ENCODE data around the gene DUS4L.

Gene DUS4L, protein sequence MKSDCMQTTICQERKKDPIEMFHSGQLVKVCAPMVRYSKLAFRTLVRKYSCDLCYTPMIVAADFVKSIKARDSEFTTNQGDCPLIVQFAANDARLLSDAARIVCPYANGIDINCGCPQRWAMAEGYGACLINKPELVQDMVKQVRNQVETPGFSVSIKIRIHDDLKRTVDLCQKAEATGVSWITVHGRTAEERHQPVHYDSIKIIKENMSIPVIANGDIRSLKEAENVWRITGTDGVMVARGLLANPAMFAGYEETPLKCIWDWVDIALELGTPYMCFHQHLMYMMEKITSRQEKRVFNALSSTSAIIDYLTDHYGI

DNA sequence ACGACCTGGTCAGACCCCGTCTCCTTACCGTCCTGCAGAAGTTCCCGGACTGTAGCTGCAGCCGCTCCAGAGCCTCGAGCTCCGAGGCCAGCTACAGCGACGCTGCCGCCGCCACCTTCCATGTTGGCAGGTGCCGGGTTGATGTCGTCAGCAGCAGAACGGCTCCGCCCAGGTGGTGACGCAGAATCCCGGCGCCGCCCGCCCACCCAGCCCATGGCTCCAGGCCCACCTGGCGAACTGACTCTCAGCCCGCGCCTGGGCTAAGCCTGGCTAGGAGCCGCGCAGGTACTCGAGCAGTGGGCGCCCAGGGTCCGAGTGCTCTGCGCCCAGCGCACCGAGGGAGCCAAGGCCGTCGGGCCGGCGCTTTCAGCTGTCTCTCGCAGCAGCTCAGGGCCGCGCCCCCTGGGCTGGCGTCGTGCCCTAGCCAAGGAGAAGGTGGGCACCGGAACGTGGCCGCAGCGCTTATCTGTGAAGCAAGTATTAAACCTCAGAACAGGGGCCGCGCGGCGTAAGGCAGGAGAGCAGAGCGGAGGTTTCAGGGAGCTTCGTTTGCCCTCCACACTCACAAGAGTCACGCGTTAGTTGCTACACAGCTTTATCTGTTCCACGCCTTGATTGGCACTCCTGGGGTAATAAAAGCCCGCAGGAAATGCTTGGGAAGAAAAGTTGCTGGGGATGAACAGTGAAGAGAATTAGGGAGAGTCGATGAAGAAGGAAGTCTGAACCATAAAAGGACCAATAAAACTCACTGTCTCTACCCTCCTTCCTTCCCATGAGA is at the start of gene DUS4L, which contains the start of gene COG5:
DUS4L (plus strand) TSS at position 197 of the 778 bp plus-strand sequence. CDS start 3,100 bp downstream, outside the sequence.
COG5 (minus strand) TSS at position 146 of the 778 bp plus-strand sequence; CDS start at position 122, 24 bp downstream.
- ATAC-seq (ENCODE audit: low read depth) (peak; percentile 50), DNase-seq (ENCODE audit: low spot score) (peak; percentile 70)
- Histone ChIP-seq H3K36me3 (ENCODE audit: low read depth) (peaks cover 37% of the 10 kb centered on the region), H3K27ac (ENCODE audit: poor library complexity, severe bottlenecking) (peak within 1 kb of the TSS; percentile 90), H3K4me3 (ENCODE audit: severe bottlenecking) (peak within 1 kb of the TSS; percentile 94), H3K27me3 (ENCODE audit: insufficient read depth, poor library complexity, severe bottlenecking) (no peaks in the 10 kb centered on the region), H3K4me1 (ENCODE audit: insufficient read depth, poor library complexity, severe bottlenecking) (peaks cover 37% of the 10 kb centered on the region), H3K9me3 (ENCODE audit: severe bottlenecking) (no peaks in the 10 kb centered on the region)
- TF ChIP-seq, protein P1, sequence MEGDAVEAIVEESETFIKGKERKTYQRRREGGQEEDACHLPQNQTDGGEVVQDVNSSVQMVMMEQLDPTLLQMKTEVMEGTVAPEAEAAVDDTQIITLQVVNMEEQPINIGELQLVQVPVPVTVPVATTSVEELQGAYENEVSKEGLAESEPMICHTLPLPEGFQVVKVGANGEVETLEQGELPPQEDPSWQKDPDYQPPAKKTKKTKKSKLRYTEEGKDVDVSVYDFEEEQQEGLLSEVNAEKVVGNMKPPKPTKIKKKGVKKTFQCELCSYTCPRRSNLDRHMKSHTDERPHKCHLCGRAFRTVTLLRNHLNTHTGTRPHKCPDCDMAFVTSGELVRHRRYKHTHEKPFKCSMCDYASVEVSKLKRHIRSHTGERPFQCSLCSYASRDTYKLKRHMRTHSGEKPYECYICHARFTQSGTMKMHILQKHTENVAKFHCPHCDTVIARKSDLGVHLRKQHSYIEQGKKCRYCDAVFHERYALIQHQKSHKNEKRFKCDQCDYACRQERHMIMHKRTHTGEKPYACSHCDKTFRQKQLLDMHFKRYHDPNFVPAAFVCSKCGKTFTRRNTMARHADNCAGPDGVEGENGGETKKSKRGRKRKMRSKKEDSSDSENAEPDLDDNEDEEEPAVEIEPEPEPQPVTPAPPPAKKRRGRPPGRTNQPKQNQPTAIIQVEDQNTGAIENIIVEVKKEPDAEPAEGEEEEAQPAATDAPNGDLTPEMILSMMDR (IDR thresholded peaks at IDR 0.05; ENCODE audit: poor library complexity, severe bottlenecking): no peak

DNA sequence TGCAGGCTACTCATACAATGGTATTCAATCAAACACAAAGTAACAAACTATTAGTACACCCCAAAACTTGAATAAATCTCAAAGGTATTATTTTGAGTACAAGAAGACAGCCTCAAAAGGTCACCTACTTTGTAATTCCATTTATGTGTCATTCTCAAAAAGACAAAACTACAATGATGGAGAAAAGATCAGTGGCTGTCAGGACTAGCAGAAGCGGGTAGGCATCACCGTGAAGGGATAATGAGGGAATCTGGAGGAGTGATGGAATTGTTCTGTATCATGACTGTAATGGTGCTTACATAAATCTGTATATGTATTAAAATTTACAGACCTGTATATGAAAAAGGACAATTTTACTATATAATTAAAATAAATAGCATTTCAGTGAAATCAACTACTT is 37.1 kb upstream of the DUS4L start:
- H3K9me3 ChIP-seq (ENCODE audit: severe bottlenecking): no peaks in the 10 kb centered on the region
- TF ChIP-seq, protein P1 (IDR thresholded peaks at IDR 0.05; ENCODE audit: poor library complexity, severe bottlenecking): no peak
- no peak overlapping the region for H3K27ac ChIP-seq (ENCODE audit: poor library complexity, severe bottlenecking)
- peaks cover 17% of the 10 kb centered on the region for H3K36me3 ChIP-seq (ENCODE audit: low read depth)
- peaks cover 10% of the 10 kb centered on the region for H3K4me1 ChIP-seq (ENCODE audit: insufficient read depth, poor library complexity, severe bottlenecking)
- no peaks in the 10 kb centered on the region for H3K27me3 ChIP-seq (ENCODE audit: insufficient read depth, poor library complexity, severe bottlenecking)
- H3K4me3 ChIP-seq (ENCODE audit: severe bottlenecking): no peak overlapping the region
- ATAC-seq (ENCODE audit: low read depth) (no peak), DNase-seq (ENCODE audit: low spot score) (no peak)

DNA sequence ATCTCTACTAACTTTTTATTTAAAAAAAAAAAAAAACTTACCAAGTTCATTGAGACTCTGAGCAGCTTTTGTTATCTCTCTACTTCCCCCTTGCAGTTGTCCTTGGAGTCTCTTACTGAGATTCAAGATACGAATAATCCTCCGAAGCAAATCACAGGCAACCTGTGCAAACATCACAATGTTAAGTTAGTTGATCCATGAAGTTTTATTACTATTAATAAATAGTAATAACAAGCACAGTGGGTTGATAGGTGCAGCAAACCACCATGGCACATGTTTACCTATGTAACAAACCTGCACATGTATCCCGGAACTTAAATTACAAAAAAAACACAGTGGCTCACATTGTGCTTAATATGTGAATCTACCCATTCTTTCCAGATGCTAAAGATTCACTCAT is 36.6 kb upstream of the DUS4L start:
- TF ChIP-seq, protein P1 (IDR thresholded peaks at IDR 0.05; ENCODE audit: poor library complexity, severe bottlenecking): no peak
- no peak for ATAC-seq (ENCODE audit: low read depth)
- H3K27ac ChIP-seq (ENCODE audit: poor library complexity, severe bottlenecking): no peak overlapping the region

DNA sequence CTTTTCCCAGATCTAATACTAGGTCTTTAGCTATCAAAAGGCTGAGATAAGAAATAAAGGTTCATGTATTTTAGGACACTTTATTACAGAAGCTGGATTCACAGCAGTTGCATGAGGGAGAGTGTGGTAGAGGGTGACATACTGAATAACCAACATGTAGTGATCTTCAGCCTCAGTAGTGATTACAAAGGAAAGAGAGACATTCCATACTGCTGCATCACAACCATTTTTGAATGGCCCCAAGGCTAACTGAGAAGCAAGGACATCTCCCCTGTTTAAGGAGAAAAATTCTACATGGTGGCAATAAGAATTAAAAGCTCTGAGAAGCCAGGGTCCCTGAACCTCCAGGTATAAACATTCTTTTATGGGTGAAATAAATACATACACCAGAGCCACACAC is 35.3 kb upstream of the DUS4L start:
- H3K4me1 ChIP-seq (ENCODE audit: insufficient read depth, poor library complexity, severe bottlenecking): peaks cover 10% of the 10 kb centered on the region

More for the DNA sequence above, 36.6 kb upstream of the DUS4L start:
- H3K4me1 ChIP-seq (ENCODE audit: insufficient read depth, poor library complexity, severe bottlenecking): peaks cover 10% of the 10 kb centered on the region
- peaks cover 17% of the 10 kb centered on the region for H3K36me3 ChIP-seq (ENCODE audit: low read depth)
- H3K9me3 ChIP-seq (ENCODE audit: severe bottlenecking): no peaks in the 10 kb centered on the region
- no peak for DNase-seq (ENCODE audit: low spot score)
- H3K4me3 ChIP-seq (ENCODE audit: severe bottlenecking): no peak overlapping the region
- no peaks in the 10 kb centered on the region for H3K27me3 ChIP-seq (ENCODE audit: insufficient read depth, poor library complexity, severe bottlenecking)

More for the DNA sequence above, 35.3 kb upstream of the DUS4L start:
- DNase-seq (ENCODE audit: low spot score) (no peak), ATAC-seq (ENCODE audit: low read depth) (peak; percentile 92)
- no peaks in the 10 kb centered on the region for H3K9me3 ChIP-seq (ENCODE audit: severe bottlenecking)
- H3K27ac ChIP-seq (ENCODE audit: poor library complexity, severe bottlenecking): no peak overlapping the region
- TF ChIP-seq, protein P1 (IDR thresholded peaks at IDR 0.05; ENCODE audit: poor library complexity, severe bottlenecking): no peak
- H3K36me3 ChIP-seq (ENCODE audit: low read depth): peaks cover 17% of the 10 kb centered on the region
- H3K4me3 ChIP-seq (ENCODE audit: severe bottlenecking): no peak overlapping the region
- H3K27me3 ChIP-seq (ENCODE audit: insufficient read depth, poor library complexity, severe bottlenecking): no peaks in the 10 kb centered on the region

Measured in RWPE2 (cell line).